Measurements from ENCODE around the gene PHACTR3.

The PHACTR3 gene

GRCh38 chr20:59561228-59561605 lies 43.1 kb upstream of the PHACTR3 start:
- H3K4me2 ChIP-seq (ENCODE audit: low read length) = no peak overlapping the region
- H3K79me1 ChIP-seq (ENCODE audit: low read length) = no peaks in the 10 kb centered on the region
- H3K4me1 ChIP-seq (ENCODE audit: control insufficient read depth, low read depth, low read length) = no peaks in the 10 kb centered on the region
- no peak overlapping the region for H4K5ac ChIP-seq (ENCODE audit: low read length)
- no peak overlapping the region for H3K27ac ChIP-seq (ENCODE audit: low read depth, low read length)
- no peak overlapping the region for H3K18ac ChIP-seq (ENCODE audit: low read length)
- no CpG with 5 or more reads among the region's 4 CpGs for WGBS (ENCODE audit: extremely low coverage, insufficient coverage, low lambda C conversion rate)
- no peak overlapping the region for H3K4me3 ChIP-seq (ENCODE audit: low read length)
- no peak overlapping the region for H2BK15ac ChIP-seq (replicated peaks; ENCODE audit: low read depth)
- H2BK5ac ChIP-seq (ENCODE audit: low read length) = no peak overlapping the region
- H3K36me3 ChIP-seq (ENCODE audit: control insufficient read depth, insufficient read depth, low read length) = no peaks in the 10 kb centered on the region
- no peak overlapping the region for H3K23ac ChIP-seq (ENCODE audit: low read length)
- no peak overlapping the region for H3K9ac ChIP-seq (ENCODE audit: low read length)
- no peak overlapping the region for H3K56ac ChIP-seq (ENCODE audit: low read length)
- no peak overlapping the region for H2AK5ac ChIP-seq (ENCODE audit: low read length)
- no peak overlapping the region for H2BK120ac ChIP-seq (ENCODE audit: low read depth, low read length)
- no peaks in the 10 kb centered on the region for H3K79me2 ChIP-seq (ENCODE audit: control insufficient read depth, insufficient read depth, low read length)
- H4K8ac ChIP-seq (ENCODE audit: low read depth, low read length) = no peak overlapping the region
- H3K4ac ChIP-seq (ENCODE audit: low read depth, low read length) = no peak overlapping the region
- no peaks in the 10 kb centered on the region for H3K27me3 ChIP-seq (ENCODE audit: insufficient read depth, low read length, poor library complexity)
- DNase-seq = no peak

GRCh38 chr20:59561614-59562277 lies 42.6 kb upstream of the PHACTR3 start:
- Histone ChIP-seq H3K18ac (ENCODE audit: low read length) (no peak overlapping the region), H3K23ac (ENCODE audit: low read length) (no peak overlapping the region), H3K79me1 (ENCODE audit: low read length) (no peaks in the 10 kb centered on the region), H3K36me3 (ENCODE audit: control insufficient read depth, insufficient read depth, low read length) (no peaks in the 10 kb centered on the region), H3K4me3 (ENCODE audit: low read length) (no peak overlapping the region), H3K4me2 (ENCODE audit: low read length) (no peak overlapping the region), H3K9ac (ENCODE audit: low read length) (no peak overlapping the region), H2BK5ac (ENCODE audit: low read length) (no peak overlapping the region), H3K27ac (ENCODE audit: low read depth, low read length) (no peak overlapping the region), H2AK5ac (ENCODE audit: low read length) (no peak overlapping the region), H2BK120ac (ENCODE audit: low read depth, low read length) (no peak overlapping the region), H3K4ac (ENCODE audit: low read depth, low read length) (no peak overlapping the region), H3K4me1 (ENCODE audit: control insufficient read depth, low read depth, low read length) (no peaks in the 10 kb centered on the region), H3K27me3 (ENCODE audit: insufficient read depth, low read length, poor library complexity) (no peaks in the 10 kb centered on the region), H3K56ac (ENCODE audit: low read length) (no peak overlapping the region), H3K79me2 (ENCODE audit: control insufficient read depth, insufficient read depth, low read length) (no peaks in the 10 kb centered on the region), H2BK15ac (replicated peaks; ENCODE audit: low read depth) (no peak overlapping the region), H4K5ac (ENCODE audit: low read length) (no peak overlapping the region), H4K8ac (ENCODE audit: low read depth, low read length) (no peak overlapping the region)
- DNase-seq = no peak
- no CpG with 5 or more reads among the region's 5 CpGs for WGBS (ENCODE audit: extremely low coverage, insufficient coverage, low lambda C conversion rate)

GRCh38 chr20:59564171-59564570 lies 40.2 kb upstream of the PHACTR3 start:
- no CpG with 5 or more reads among the region's 12 CpGs for WGBS (ENCODE audit: extremely low coverage, insufficient coverage, low lambda C conversion rate)
- H2AK5ac ChIP-seq (ENCODE audit: low read length) = no peak overlapping the region
- no peak for DNase-seq
- H3K4me2 ChIP-seq (ENCODE audit: low read length) = no peak overlapping the region
- no peak overlapping the region for H2BK5ac ChIP-seq (ENCODE audit: low read length)
- H3K56ac ChIP-seq (ENCODE audit: low read length) = no peak overlapping the region
- H2BK120ac ChIP-seq (ENCODE audit: low read depth, low read length) = no peak overlapping the region
- no peaks in the 10 kb centered on the region for H3K79me2 ChIP-seq (ENCODE audit: control insufficient read depth, insufficient read depth, low read length)
- H4K8ac ChIP-seq (ENCODE audit: low read depth, low read length) = no peak overlapping the region
- no peak overlapping the region for H2BK15ac ChIP-seq (replicated peaks; ENCODE audit: low read depth)
- no peak overlapping the region for H3K18ac ChIP-seq (ENCODE audit: low read length)
- H3K4me3 ChIP-seq (ENCODE audit: low read length) = no peak overlapping the region
- H3K4ac ChIP-seq (ENCODE audit: low read depth, low read length) = no peak overlapping the region
- no peaks in the 10 kb centered on the region for H3K36me3 ChIP-seq (ENCODE audit: control insufficient read depth, insufficient read depth, low read length)
- H3K9ac ChIP-seq (ENCODE audit: low read length) = no peak overlapping the region
- H3K4me1 ChIP-seq (ENCODE audit: control insufficient read depth, low read depth, low read length) = no peaks in the 10 kb centered on the region
- H3K27ac ChIP-seq (ENCODE audit: low read depth, low read length) = no peak overlapping the region
- no peaks in the 10 kb centered on the region for H3K79me1 ChIP-seq (ENCODE audit: low read length)
- H4K5ac ChIP-seq (ENCODE audit: low read length) = no peak overlapping the region
- H3K23ac ChIP-seq (ENCODE audit: low read length) = no peak overlapping the region
- H3K27me3 ChIP-seq (ENCODE audit: insufficient read depth, low read length, poor library complexity) = no peaks in the 10 kb centered on the region

GRCh38 chr20:59564943-59565342 lies 39.4 kb upstream of the PHACTR3 start:
- Histone ChIP-seq H3K79me2 (ENCODE audit: control insufficient read depth, insufficient read depth, low read length) (no peaks in the 10 kb centered on the region), H3K18ac (ENCODE audit: low read length) (no peak overlapping the region), H3K27ac (ENCODE audit: low read depth, low read length) (no peak overlapping the region), H3K4me3 (ENCODE audit: low read length) (no peak overlapping the region), H2AK5ac (ENCODE audit: low read length) (no peak overlapping the region), H3K4me2 (ENCODE audit: low read length) (no peak overlapping the region), H3K79me1 (ENCODE audit: low read length) (no peaks in the 10 kb centered on the region), H3K4ac (ENCODE audit: low read depth, low read length) (no peak overlapping the region), H3K56ac (ENCODE audit: low read length) (no peak overlapping the region), H3K23ac (ENCODE audit: low read length) (no peak overlapping the region), H3K9ac (ENCODE audit: low read length) (no peak overlapping the region), H4K5ac (ENCODE audit: low read length) (no peak overlapping the region), H3K36me3 (ENCODE audit: control insufficient read depth, insufficient read depth, low read length) (no peaks in the 10 kb centered on the region), H2BK120ac (ENCODE audit: low read depth, low read length) (no peak overlapping the region), H2BK5ac (ENCODE audit: low read length) (no peak overlapping the region), H4K8ac (ENCODE audit: low read depth, low read length) (no peak overlapping the region), H3K4me1 (ENCODE audit: control insufficient read depth, low read depth, low read length) (no peaks in the 10 kb centered on the region), H3K27me3 (ENCODE audit: insufficient read depth, low read length, poor library complexity) (no peaks in the 10 kb centered on the region), H2BK15ac (replicated peaks; ENCODE audit: low read depth) (no peak overlapping the region)
- DNase-seq = no peak
- WGBS (ENCODE audit: extremely low coverage, insufficient coverage, low lambda C conversion rate) = no CpG with 5 or more reads among the region's 1 CpG

GRCh38 chr20:59565768-59566461 lies 38.4 kb upstream of the PHACTR3 start:
- H3K27ac ChIP-seq (ENCODE audit: low read depth, low read length) = no peak overlapping the region
- no peaks in the 10 kb centered on the region for H3K79me2 ChIP-seq (ENCODE audit: control insufficient read depth, insufficient read depth, low read length)
- DNase-seq = no peak
- H3K36me3 ChIP-seq (ENCODE audit: control insufficient read depth, insufficient read depth, low read length) = no peaks in the 10 kb centered on the region
- H3K18ac ChIP-seq (ENCODE audit: low read length) = no peak overlapping the region
- H4K8ac ChIP-seq (ENCODE audit: low read depth, low read length) = no peak overlapping the region
- H3K4me1 ChIP-seq (ENCODE audit: control insufficient read depth, low read depth, low read length) = no peaks in the 10 kb centered on the region
- H4K5ac ChIP-seq (ENCODE audit: low read length) = no peak overlapping the region
- no peak overlapping the region for H2BK15ac ChIP-seq (replicated peaks; ENCODE audit: low read depth)
- no peak overlapping the region for H3K4me3 ChIP-seq (ENCODE audit: low read length)
- no peaks in the 10 kb centered on the region for H3K79me1 ChIP-seq (ENCODE audit: low read length)
- no peak overlapping the region for H3K56ac ChIP-seq (ENCODE audit: low read length)
- H3K23ac ChIP-seq (ENCODE audit: low read length) = no peak overlapping the region
- no CpG with 5 or more reads among the region's 11 CpGs for WGBS (ENCODE audit: extremely low coverage, insufficient coverage, low lambda C conversion rate)
- no peak overlapping the region for H3K4me2 ChIP-seq (ENCODE audit: low read length)
- no peak overlapping the region for H3K4ac ChIP-seq (ENCODE audit: low read depth, low read length)
- H2BK120ac ChIP-seq (ENCODE audit: low read depth, low read length) = no peak overlapping the region
- H3K27me3 ChIP-seq (ENCODE audit: insufficient read depth, low read length, poor library complexity) = no peaks in the 10 kb centered on the region
- no peak overlapping the region for H2AK5ac ChIP-seq (ENCODE audit: low read length)
- H2BK5ac ChIP-seq (ENCODE audit: low read length) = no peak overlapping the region
- H3K9ac ChIP-seq (ENCODE audit: low read length) = no peak overlapping the region
